Fibroblast of villous mesenchyme (primary cell): ENCODE measurements around the gene HOMER3. TPM values are rescaled to one million over a fixed set of nuclear protein-coding genes. Genes with fewer than 3 reads are reported as not detected.

Experiments used
- DNase-seq: peaks from one replicate; pipeline ENCODE4 v3.0.0-alpha.2; 2010; ENCODE audit warnings: low read depth
- H3K4me3 ChIP-seq: 2 replicates; pipeline ENCODE4 v1.5.1; 2011; ENCODE audit warnings: low read depth, mild to moderate bottlenecking, low read length
- CTCF ChIP-seq: IDR thresholded peaks from 2 replicates; pipeline ENCODE4 v1.5.1; 2012; ENCODE audit warnings: low read depth, mild to moderate bottlenecking, low read length; ENCODE audit not compliant: insufficient read depth
- total RNA-seq: library from RNA; depleted of rRNA; stranded (reverse); fragments of >200 nt; gene quantifications from 2 replicates; pipeline ENCODE4 v1.2.3, GENCODE V29; 2012

The HOMER3 gene
- total RNA-seq, 1 donor: 58.3 TPM

GRCh38 chr19:18946918-18947317, 5.9 kb upstream of the HOMER3 start:
- no peak for DNase-seq
- TF ChIP-seq CTCF: no peak
- H3K4me3 ChIP-seq: no peak overlapping the region

- H3K4me3 ChIP-seq: no peak overlapping the region
- DNase-seq: no peak
- TF ChIP-seq CTCF: no peak
Observed at GRCh38 chr19:18946335-18946734, 5.3 kb upstream of the HOMER3 start.

- no peak overlapping the region for H3K4me3 ChIP-seq
- no peak for DNase-seq
- no peak for TF ChIP-seq CTCF
Observed at GRCh38 chr19:18945297-18945696, 4.3 kb upstream of the HOMER3 start.

GRCh38 chr19:18943465-18943864, 2.4 kb upstream of the HOMER3 start:
- H3K4me3 ChIP-seq: no peak overlapping the region
- no peak for DNase-seq
- TF ChIP-seq CTCF: no peak

- H3K4me3 ChIP-seq: no peak overlapping the region
- TF ChIP-seq CTCF: no peak
- DNase-seq: no peak
Observed at GRCh38 chr19:18942692-18943091, 1.7 kb upstream of the HOMER3 start.

- DNase-seq: no peak
- H3K4me3 ChIP-seq: peak overlapping the region; percentile 45
- no peak for TF ChIP-seq CTCF
Observed at GRCh38 chr19:18941628-18942354, 774 bp upstream of the HOMER3 start.
